Urinary bladder (tissue), 4 donors: Measurements from ENCODE around the gene GNAI1. TPM values are rescaled to one million over a fixed set of nuclear protein-coding genes. Genes with fewer than 3 reads are reported as not detected.
"Not testable (repeated sequence)": the region's sequence is repeated elsewhere in the genome, so short reads cannot be mapped to it uniquely, and the experiment has no call there.

Experiments
- DNase-seq: peaks from one replicate; pipeline ENCODE4 v3.0.0-alpha.2; 2015; ENCODE audit errors: extremely low spot score
- H3K27ac ChIP-seq: one replicate; pipeline ENCODE4 v1.5.1; 2013; ENCODE audit warnings: low read depth, mild to moderate bottlenecking, moderate library complexity
- H3K36me3 ChIP-seq: one replicate; pipeline ENCODE4 v1.6.1; 2013; ENCODE audit warnings: mild to moderate bottlenecking, moderate library complexity; ENCODE audit not compliant: insufficient read depth
- H3K4me1 ChIP-seq: one replicate; pipeline ENCODE4 v1.6.1; 2013; ENCODE audit warnings: mild to moderate bottlenecking, moderate library complexity; ENCODE audit not compliant: insufficient read depth
- H3K4me3 ChIP-seq: one replicate; pipeline ENCODE4 v1.5.1; 2013; ENCODE audit warnings: low read depth, low read length
- WGBS: extraction: QIAGEN DNeasy Blood & Tissue Kit; methylation state at CpG from one replicate; pipeline ENCODE4 v1.1.7; 2013; 5-methylcytosine and 5-hydroxymethylcytosine counted together
- polyA plus RNA-seq: library from polyadenylated mRNA; stranded (reverse); fragments of 200-250 nt; gene quantifications from one replicate; pipeline ENCODE4 v1.2.3, GENCODE V29; 2013
- total RNA-seq: library from RNA; depleted of rRNA; stranded (reverse); fragments of >200 nt; gene quantifications from one replicate; pipeline ENCODE4 v1.2.3, GENCODE V29; 2014
- donor health status: healthy with polysubstance abuse.
- donor health status: healthy.

Gene GNAI1
- total and polyA plus RNA-seq, 2 donors = 49.4 to 81.2 TPM

DNA sequence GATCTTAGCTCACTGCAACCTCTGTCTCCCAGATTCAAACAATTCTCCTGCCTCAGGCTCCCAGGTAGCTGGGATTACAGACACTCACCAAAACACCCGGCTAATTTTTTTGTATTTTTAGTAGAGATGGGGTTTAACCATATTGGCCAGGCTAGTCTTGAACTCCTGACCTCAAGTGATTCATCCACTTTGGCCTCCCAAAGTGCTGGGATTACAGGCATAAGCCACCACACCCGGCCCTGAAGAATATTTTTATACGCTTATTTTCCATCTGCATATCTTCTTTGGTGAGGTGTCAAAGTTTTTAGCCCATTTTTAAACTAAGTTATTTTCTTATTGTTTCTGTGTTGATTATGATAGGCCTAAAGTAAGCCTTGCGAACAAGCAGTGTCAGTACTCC lies 23.1 kb downstream of the GNAI1 start:
- H3K4me3 ChIP-seq, H3K4me1 ChIP-seq, DNase-seq, H3K27ac ChIP-seq, H3K36me3 ChIP-seq: not testable (repeated sequence)
- 72% methylated on average over 4 of the region's 4 CpGs for WGBS

DNA sequence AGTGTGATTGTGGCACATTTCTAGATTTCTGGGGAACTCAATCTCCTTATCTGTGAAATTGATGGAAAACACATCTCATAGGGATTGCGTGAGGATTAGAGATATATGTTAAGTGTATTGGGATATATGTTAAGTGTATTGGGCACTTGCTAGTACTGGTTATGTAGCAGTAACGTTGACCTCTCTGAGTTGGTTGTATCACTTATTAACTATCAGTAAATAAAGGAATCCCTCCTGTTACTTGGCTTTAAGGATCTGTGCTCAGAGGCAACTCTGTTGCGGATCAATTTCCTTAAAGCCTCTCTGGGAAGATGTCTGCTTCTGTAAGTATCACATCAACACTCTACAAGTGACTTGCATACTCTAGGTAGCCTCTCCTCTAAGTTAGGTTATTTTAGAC lies 25.2 kb downstream of the GNAI1 start:
- Histone ChIP-seq H3K27ac (no peak overlapping the region), H3K4me1 (no peaks in the 10 kb centered on the region)
- 92% methylated on average over 3 of the region's 3 CpGs for WGBS

DNA sequence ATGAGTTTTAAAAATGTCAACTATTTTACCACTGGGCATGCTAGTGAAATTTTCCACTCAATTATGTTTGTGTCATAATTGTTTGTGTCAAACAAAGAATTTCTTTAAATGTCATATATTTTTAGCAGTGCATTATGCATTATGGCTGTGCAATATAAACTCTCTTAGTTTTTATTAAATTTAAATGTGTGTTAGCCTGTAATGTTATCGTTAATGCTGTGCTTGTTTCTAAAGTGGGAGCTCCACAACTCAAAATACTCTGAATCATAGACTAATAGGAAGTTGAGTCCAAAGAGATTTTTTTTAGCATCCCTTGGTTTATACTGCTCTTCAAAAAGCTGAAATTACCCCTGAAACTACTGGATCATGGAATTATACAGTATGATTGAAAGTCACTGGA lies 26.8 kb downstream of the GNAI1 start:
- no peaks in the 10 kb centered on the region for H3K4me1 ChIP-seq
- no peak for DNase-seq
- WGBS = 42% methylated on average over 1 of the region's 1 CpG

More for the DNA sequence above, 25.2 kb downstream of the GNAI1 start:
- H3K4me3 ChIP-seq = no peak overlapping the region
- no peak for DNase-seq
- H3K36me3 ChIP-seq = no peaks in the 10 kb centered on the region

DNA sequence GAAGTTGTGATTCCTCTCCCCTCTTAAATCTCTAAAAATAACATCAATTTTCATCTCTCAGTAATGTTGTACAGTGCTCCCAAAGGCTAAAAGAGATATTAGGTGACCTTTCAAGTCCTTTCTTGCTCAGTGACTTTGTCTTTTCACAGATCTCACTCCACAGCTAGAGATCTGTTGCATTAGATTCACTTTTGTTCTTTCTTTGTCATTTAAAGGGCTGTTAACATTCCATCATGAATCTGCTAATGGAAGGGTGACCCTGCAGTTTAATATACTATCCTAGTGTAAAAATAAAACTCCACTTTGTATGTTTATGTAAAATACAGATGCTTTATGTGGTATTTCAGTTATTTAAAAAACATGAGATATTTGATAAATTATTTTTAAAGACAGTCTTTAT lies 30.5 kb downstream of the GNAI1 start:
- Histone ChIP-seq H3K27ac (no peak overlapping the region), H3K36me3 (no peaks in the 10 kb centered on the region), H3K4me1 (no peaks in the 10 kb centered on the region), H3K4me3 (no peak overlapping the region)
- no peak for DNase-seq

More for the DNA sequence above, 26.8 kb downstream of the GNAI1 start:
- Histone ChIP-seq H3K4me3 (no peak overlapping the region), H3K27ac (no peak overlapping the region), H3K36me3 (no peaks in the 10 kb centered on the region)

DNA sequence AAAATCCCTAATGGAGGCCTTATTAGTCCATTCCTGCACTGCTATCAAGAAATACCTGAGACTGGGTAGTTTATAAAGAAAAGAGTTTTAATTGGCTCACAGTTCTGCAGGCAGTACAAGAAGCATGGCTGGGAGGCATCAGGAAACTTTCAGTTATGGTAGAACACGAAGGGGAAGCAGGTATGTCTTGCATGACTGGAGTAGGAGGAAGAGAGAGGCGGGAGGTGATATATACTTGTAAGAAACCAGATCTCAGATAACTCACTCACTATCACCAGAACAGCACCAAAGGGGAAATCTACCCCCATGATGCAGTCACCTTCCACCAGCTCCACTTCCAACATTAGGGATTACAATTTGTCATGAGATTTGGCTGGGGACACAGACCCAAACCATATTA lies 35.8 kb downstream of the GNAI1 start:
- Histone ChIP-seq H3K4me1 (no peaks in the 10 kb centered on the region), H3K27ac (no peak overlapping the region), H3K4me3 (no peak overlapping the region), H3K36me3 (no peaks in the 10 kb centered on the region)
- 88% methylated on average over 2 of the region's 2 CpGs for WGBS
- DNase-seq = no peak

DNA sequence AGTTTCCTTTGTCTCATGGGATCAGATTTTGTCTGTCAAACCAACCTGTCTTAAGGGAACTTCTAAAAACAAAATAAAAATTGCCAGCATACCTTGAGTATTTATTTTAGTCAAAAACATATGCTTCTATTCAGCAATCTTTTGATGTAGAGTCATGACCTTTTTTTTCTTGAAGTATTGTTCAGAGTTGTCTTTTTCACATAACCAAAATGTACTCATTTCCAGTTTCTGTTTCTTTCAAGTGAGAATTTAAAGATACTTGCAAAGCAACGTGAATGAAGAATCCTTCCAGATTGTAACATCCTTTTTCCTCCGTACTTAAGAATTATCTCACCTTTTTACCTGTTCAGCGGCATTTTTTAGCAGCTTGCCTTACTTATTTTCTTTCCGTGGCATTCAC lies 37.8 kb downstream of the GNAI1 start:
- Histone ChIP-seq H3K4me3 (no peak overlapping the region), H3K27ac (no peak overlapping the region), H3K36me3 (no peaks in the 10 kb centered on the region), H3K4me1 (no peaks in the 10 kb centered on the region)
- 77% methylated on average over 4 of the region's 4 CpGs for WGBS
- DNase-seq = no peak

DNA sequence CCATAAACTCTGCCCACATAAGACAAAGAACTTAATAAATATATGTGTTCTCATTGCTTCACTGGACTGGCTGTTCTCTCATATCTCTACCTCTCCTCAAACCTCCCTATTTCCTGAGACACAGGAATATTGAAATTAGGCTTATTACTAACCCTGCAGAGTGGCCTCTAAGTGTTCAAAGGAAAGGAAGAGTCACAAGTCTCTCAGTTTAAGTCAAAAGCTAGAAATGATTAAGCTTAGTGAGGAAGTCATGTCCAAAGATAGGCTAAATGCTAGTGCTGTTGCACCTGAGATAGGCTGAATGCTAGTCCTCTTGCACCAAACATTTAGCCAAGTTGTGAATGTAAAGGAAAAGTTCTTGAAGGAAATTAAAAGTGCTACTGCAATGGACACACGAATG lies 41.1 kb downstream of the GNAI1 start:
- no peak overlapping the region for H3K4me3 ChIP-seq
- H3K27ac ChIP-seq = no peak overlapping the region
- no peaks in the 10 kb centered on the region for H3K4me1 ChIP-seq
- 93% methylated on average over 1 of the region's 1 CpG for WGBS
- no peak for DNase-seq
- H3K36me3 ChIP-seq = no peaks in the 10 kb centered on the region

DNA sequence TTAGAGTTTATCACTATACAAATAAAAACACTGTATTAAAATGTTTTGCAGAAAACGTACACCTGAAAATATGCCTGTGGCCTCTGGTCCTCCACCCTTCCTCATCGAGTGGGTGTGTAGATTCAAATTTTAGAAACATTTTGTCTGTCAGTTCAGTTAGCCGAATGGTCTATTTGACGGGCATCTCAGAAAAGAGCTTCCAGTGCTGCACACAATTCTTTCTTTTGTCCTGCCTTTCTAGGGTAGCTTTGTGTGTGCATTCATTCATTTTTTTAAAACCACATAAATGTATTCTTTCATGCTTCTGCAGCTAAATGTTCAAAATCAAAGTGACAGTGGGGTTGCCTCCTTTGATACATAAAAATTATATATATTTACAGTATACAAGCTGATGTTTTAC lies 46.8 kb downstream of the GNAI1 start:
- peaks cover under 1% of the 10 kb centered on the region for H3K4me1 ChIP-seq
- no peak for DNase-seq
- H3K36me3 ChIP-seq = no peaks in the 10 kb centered on the region
- H3K4me3 ChIP-seq = no peak overlapping the region
- 88% methylated on average over 4 of the region's 4 CpGs for WGBS
- no peak overlapping the region for H3K27ac ChIP-seq

DNA sequence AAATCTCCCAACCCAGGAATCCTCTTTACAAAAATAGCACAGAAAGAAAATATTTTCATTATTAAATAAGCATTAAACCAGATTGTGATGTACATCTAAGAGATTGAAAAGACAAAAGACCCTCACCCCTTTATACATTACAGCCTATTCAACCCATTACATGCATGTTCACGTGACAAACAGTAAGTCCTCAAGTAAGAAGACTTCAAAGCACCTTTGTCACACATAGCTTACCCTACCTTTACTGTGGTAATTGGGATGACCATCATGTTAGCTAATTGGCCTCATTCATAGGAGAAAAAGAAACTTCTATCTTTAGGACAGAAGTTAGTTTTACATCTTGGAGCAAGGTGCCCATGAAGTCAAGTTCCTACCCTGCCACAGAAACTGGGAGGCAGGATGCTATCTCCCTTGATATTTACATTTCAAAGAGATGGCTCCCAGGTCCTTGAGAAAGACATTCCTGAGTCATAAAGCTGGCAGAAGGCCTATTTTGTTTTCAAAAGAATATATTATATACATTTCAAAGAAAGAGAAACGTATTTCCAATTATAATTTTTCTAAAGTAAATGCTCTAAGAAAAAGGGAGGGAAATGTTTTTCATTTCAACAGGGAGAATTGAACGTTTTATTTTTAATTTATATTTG lies 48.1 kb downstream of the GNAI1 start:
- H3K27ac ChIP-seq = no peak overlapping the region
- no peaks in the 10 kb centered on the region for H3K36me3 ChIP-seq
- 62% methylated on average over 3 of the region's 3 CpGs for WGBS
- no peak overlapping the region for H3K4me3 ChIP-seq
- H3K4me1 ChIP-seq = peaks cover 3% of the 10 kb centered on the region
- no peak for DNase-seq

DNA sequence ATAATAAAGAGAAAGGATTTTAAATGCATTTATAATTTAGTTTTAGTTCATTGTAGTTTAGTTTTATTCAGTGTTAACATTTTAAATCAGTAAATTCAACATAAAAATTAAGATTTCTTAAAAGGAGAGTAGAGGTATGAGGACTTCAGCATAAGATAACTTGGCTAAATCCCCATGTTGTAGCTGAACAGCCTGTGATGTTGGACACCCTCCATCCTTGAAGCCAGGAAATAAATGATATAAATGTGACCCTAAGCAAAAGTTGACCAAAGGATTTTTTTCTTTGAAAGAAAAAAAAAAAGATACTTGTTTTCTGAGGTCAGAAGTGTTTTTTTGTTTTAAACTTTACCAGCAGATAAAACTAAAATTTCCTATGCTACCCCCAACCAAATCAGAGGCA lies 48.7 kb downstream of the GNAI1 start:
- H3K4me1 ChIP-seq = peaks cover 3% of the 10 kb centered on the region
- no peaks in the 10 kb centered on the region for H3K36me3 ChIP-seq
- no peak overlapping the region for H3K4me3 ChIP-seq
- DNase-seq = no peak
- H3K27ac ChIP-seq = no peak overlapping the region

DNA sequence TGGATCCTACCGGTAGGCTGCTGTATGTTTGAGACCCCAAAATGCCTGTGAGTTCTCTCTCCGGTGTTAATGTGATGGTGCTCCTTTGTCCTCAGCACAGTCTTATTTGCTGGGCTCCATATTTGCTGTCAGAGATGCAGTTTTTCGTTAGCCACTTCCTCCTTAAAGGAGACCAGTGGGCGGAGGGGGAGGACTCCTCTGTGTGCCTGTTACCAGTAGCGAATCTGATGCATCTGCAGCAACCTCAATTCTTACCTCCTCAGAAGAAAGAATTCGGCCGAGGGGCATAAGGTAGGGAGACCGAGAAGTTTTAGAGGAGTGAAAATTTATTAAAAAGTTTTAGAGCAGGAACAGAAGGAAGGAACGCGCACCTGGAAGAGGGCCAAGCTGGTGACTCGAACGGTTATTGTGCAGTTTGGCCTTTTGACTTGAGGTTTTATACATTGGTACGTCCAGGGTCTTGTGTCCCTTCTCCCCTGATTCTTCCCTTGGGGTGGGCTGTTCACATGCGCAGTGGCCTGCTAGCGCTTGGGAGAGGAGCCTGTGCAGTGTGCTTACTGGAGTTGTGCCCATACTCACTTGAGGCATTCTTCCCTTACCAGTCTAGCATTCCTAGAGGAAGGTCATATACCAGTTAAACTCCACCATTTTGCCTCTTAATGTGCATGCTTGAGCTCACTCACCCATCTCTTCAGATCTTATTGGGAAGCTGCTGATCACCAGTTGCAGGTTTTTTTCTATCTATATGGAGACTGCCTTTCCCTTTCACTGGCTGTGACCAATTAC lies 49.5 kb downstream of the GNAI1 start:
- no peak overlapping the region for H3K4me3 ChIP-seq
- no peak overlapping the region for H3K27ac ChIP-seq
- no peaks in the 10 kb centered on the region for H3K36me3 ChIP-seq
- H3K4me1 ChIP-seq = peaks cover 3% of the 10 kb centered on the region
- WGBS = 89% methylated on average over 15 of the region's 15 CpGs
- no peak for DNase-seq

DNA sequence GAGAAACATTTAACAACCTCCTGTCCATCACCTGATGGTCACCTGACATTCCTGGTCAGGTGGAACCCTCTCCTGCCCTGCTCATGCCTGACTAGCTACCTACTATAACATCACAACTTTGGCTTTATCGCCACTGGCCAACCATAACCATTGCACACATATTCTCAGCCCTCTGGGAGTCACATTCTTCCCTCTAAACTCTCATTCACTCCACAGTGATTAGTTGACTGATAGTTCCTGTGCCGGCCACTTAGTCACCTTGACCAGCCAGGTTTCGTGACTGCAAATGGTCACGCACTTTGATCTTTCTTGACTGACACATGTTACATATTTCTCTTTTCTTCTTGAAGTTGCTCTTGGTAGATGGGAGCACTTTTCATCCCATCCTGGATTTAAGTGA lies 50.1 kb downstream of the GNAI1 start:
- no peak overlapping the region for H3K4me3 ChIP-seq
- no peak overlapping the region for H3K27ac ChIP-seq
- no peak for DNase-seq
- no peaks in the 10 kb centered on the region for H3K36me3 ChIP-seq
- 74% methylated on average over 4 of the region's 4 CpGs for WGBS
- H3K4me1 ChIP-seq = peaks cover 3% of the 10 kb centered on the region

DNA sequence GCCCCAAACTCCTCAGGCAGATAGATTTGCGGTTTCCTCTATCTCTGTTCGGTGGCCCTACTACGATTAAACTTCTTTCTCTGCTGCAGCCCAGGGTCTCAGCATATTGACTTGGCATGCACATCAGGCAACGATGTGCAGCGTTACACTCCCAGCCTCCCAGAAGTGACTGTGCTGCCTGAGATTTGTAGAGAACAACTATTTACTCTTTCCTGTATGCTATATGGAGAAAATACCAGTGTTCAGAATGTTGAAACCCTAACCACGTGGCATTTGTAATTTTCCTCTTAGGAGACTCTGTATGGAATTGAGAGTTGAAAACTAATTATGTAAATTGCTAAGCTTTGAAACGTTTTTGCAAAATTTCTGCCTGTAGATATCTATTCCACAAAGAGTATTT lies 50.9 kb downstream of the GNAI1 start:
- Histone ChIP-seq H3K27ac (no peak overlapping the region), H3K36me3 (no peaks in the 10 kb centered on the region), H3K4me3 (no peak overlapping the region), H3K4me1 (peaks cover 3% of the 10 kb centered on the region)
- 81% methylated on average over 7 of the region's 7 CpGs for WGBS
- DNase-seq = no peak

DNA sequence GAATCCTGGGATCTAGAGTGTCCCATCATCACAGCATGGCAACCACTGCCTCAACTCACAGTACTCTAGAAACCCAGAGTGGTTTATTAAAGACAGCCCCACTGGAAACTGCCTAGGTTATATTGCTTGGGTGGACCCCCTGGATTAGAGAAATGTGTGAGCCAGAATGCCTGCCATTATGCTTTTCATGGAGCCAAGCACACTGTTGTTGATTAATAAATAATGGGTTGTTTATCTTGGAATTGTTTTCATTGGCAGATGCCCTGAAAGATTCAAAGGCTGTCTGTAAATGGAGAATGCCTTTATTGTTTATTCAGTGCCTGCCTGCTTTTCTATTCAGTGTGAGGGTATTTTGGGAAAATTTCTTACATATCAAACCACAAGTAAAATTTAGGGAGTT lies 52.1 kb downstream of the GNAI1 start:
- Histone ChIP-seq H3K27ac (no peak overlapping the region), H3K36me3 (no peaks in the 10 kb centered on the region), H3K4me3 (no peak overlapping the region), H3K4me1 (peaks cover 3% of the 10 kb centered on the region)
- no peak for DNase-seq
